ENCODE results near the gene DRG2.
A peak's percentile ranks its signal among the peaks of the same experiment; 100 is the strongest.

Gene DRG2

GRCh38 chr17:18071751-18072150 is 16.0 kb upstream of the DRG2 start:
- no peak for DNase-seq (ENCODE audit: low read depth, low spot score)
- no peak overlapping the region for H3K4me3 ChIP-seq (ENCODE audit: low read length)

- no peak overlapping the region for H3K4me3 ChIP-seq (ENCODE audit: low read length)
- DNase-seq (ENCODE audit: low read depth, low spot score) = no peak
These were observed 13.0 kb upstream of the DRG2 start for GRCh38 chr17:18074566-18075272.

DNA sequence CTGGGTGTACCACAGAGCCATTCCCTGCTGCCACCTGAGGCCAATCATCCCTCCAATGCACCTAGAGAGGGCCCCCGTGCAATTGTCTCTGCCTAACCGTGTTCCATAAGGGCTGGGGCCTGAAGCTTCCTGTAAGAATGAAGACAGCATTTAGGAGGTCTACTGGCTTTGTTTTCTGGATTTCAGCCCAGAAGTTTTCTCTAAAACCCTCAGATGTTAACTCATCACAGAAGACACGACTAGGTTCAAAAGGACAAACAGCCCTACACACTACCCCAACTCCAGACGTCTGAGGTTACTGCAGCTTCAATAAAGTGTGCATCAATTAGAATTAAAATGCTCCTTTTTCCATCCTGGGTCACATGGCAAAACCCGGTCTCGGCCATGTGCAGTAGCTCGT is 10.8 kb upstream of the DRG2 start:
- no peak for DNase-seq (ENCODE audit: low read depth, low spot score)
- H3K4me3 ChIP-seq (ENCODE audit: low read length) = no peak overlapping the region

- DNase-seq (ENCODE audit: low read depth, low spot score) = no peak
- no peak overlapping the region for H3K4me3 ChIP-seq (ENCODE audit: low read length)
These were observed 8.2 kb upstream of the DRG2 start for GRCh38 chr17:18079543-18079942.

DNA sequence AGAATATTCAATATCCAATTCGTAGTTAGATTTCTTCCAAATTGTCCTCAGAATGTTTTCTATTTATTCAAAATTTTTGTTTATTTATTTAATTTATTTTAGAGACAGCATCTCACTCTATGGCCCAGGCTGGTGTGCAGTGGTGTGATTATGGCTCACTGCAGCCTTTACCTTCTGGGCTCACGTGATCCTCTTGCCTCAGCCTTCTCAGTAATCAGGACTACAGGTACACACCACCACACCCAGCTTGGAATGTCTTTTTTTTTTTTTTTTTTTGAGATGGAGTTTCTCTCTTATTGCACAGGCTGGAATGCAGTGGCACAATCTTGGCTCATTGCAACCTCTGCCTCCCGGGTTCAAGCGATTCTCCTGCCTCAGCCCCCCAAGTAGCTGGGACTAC is 3.5 kb upstream of the DRG2 start:
- H3K4me3 ChIP-seq (ENCODE audit: low read length) = no peak overlapping the region
- no peak for DNase-seq (ENCODE audit: low read depth, low spot score)

DNA sequence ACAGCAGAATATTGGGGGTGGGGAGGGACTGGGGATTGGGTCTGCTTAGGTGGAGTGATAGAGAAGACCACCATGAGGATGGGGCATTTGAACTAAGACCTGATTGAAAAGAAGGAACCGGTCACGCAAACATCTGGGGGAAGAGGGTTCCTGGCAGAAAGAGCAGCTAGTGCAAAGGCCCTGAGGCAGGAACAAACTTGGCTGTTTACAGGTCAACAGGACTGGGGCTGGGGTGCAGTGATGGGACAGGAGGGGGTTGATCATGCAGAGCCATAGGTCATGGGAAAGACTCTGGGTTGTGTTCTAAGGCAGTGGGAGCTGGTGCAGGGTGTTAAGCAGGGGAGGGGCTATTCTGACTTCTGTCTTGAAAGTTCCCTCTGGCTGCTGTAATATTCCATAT is 1.9 kb downstream of the DRG2 start:
- no peak for DNase-seq (ENCODE audit: low read depth, low spot score)
- no peak overlapping the region for H3K4me3 ChIP-seq (ENCODE audit: low read length)

DNA sequence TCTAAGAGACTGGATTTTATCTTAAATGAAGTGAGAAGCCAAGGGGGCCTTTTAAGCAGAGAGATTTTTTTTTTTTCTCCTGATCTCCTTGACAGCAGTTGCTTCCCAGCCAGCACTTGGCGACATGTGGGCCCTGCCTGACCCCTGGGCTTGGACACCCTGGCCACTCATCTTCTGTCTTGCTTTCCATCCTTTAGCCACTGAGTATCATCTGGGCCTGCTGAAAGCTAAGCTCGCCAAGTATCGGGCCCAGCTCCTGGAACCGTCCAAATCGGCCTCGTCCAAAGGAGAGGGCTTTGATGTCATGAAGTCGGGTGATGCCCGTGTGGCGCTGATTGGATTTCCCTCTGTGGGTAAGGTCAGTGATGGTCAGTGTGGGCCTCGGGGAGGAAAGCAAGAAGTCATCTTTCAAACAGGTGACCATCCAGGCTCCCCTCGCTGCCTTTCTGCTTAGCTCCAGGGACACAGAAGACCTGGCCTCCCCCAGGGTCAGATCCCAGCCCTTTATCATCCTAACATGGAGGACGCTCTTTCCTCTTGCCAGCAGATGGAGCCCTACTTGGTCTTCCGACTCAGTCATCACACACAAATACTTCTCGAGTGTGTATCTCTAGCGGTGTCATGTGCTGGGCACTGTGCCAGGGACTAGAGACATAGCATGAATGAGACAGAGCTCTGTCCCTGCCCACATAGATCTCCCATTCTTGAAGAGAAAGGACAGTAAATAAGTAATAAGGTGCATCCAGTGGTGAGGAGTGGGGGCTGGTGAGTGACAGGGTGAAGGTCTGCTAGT is 6.1 kb downstream of the DRG2 start:
- peak; percentile 32 for DNase-seq (ENCODE audit: low read depth, low spot score)

GRCh38 chr17:18094409-18094807 is 6.7 kb downstream of the DRG2 start:
- H3K4me3 ChIP-seq (ENCODE audit: low read length) = no peak overlapping the region
- no peak for DNase-seq (ENCODE audit: low read depth, low spot score)

More for the DNA sequence above, 6.1 kb downstream of the DRG2 start:
- H3K4me3 ChIP-seq (ENCODE audit: low read length) = no peak overlapping the region

DNA sequence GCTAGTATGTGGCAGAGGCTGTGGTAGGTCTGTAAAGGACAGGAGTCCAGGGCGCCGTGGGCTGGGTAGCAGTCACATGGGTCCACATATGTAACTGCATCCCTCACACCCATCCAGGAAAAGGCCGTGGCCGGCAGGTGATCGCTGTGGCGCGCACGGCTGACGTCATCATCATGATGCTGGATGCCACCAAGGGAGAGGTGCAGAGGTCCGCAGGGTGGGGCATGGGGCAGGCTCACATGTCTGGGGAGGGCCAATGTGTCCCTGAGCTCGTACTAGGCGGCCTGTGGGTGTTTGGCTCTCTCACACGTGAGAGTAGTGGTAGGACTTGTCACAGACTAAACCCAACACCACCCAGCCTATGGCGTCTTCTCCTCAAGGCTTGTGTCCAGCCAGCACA is 11.8 kb downstream of the DRG2 start:
- H3K4me3 ChIP-seq (ENCODE audit: low read length) = no peak overlapping the region
- no peak for DNase-seq (ENCODE audit: low read depth, low spot score)

DNA sequence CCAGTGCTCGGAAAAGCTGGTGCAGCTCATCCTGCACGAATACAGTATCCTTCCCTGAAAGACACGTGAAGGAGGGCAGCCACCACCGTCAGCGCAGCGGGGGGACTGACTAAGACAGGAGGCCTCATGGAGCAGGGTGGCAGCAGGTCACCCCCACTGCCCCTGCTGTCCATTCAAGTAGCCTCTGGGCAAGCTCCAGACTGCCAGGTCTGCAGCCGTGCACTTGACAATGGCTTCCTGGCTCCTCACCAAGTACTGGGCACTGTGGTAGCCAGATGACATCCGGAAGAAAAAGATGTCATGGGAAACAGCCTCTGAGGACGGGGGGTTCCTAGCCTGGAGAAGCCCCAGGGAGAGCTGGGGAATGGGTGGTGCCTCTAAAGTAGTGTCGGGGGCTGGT is 12.9 kb downstream of the DRG2 start:
- no peak overlapping the region for H3K4me3 ChIP-seq (ENCODE audit: low read length)
- no peak for DNase-seq (ENCODE audit: low read depth, low spot score)

GRCh38 chr17:18101828-18102227 is 14.1 kb downstream of the DRG2 start:
- no peak overlapping the region for H3K4me3 ChIP-seq (ENCODE audit: low read length)
- no peak for DNase-seq (ENCODE audit: low read depth, low spot score)

GRCh38 chr17:18102640-18103039 is 14.9 kb downstream of the DRG2 start:
- H3K4me3 ChIP-seq (ENCODE audit: low read length) = no peak overlapping the region
- DNase-seq (ENCODE audit: low read depth, low spot score) = no peak

GRCh38 chr17:18105027-18105426 is 17.3 kb downstream of the DRG2 start:
- DNase-seq (ENCODE audit: low read depth, low spot score) = no peak
- no peak overlapping the region for H3K4me3 ChIP-seq (ENCODE audit: low read length)

GRCh38 chr17:18105595-18105994 is 17.8 kb downstream of the DRG2 start:
- no peak for DNase-seq (ENCODE audit: low read depth, low spot score)

GRCh38 chr17:18106211-18106610 is 18.5 kb downstream of the DRG2 start:
- H3K4me3 ChIP-seq (ENCODE audit: low read length) = no peak overlapping the region
- DNase-seq (ENCODE audit: low read depth, low spot score) = no peak

More at GRCh38 chr17:18105595-18105994, 17.8 kb downstream of the DRG2 start:
- no peak overlapping the region for H3K4me3 ChIP-seq (ENCODE audit: low read length)

DNA sequence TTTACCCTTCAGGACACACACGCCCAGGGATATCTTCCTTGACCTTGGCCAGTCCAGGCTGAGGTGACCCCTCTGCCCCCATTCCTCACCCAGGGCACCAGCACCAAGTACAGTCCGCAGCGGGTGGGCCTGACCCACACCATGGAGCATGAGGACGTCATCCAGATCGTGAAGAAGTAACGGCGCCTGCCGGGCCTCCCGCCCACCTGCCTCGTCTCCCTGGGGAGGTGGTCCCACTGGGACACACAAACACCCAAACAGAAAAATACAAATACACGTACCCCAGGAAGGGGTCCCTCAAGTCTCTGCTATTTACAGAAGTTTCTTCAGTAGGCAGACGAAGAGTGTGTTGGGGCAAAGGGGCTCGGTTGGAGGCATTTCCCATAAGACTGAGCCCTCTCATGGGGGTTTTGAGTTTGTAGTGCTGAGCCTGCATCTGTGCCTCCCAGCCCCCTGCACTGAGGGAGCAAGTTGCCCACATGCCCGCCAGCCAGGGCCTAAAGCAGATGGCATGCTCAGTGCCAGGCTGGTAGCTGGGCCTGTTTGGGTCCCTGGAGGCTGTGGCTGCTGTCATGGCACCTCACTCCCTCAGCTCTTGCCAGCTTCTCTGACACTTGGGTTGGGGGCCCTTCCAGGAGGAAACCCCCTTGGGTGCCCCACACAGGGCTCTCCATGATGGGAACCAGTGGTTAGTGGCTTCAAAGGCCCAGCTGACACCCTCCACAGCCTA is 19.5 kb downstream of the DRG2 start:
- no peak for DNase-seq (ENCODE audit: low read depth, low spot score)

GRCh38 chr17:18107971-18108370 is 20.2 kb downstream of the DRG2 start:
- no peak overlapping the region for H3K4me3 ChIP-seq (ENCODE audit: low read length)
- no peak for DNase-seq (ENCODE audit: low read depth, low spot score)

More for the DNA sequence above, 19.5 kb downstream of the DRG2 start:
- H3K4me3 ChIP-seq (ENCODE audit: low read length) = no peak overlapping the region

- DNase-seq (ENCODE audit: low read depth, low spot score) = no peak
These were observed 20.9 kb downstream of the DRG2 start, which contains the start of gene MYO15A for GRCh38 chr17:18108401-18109312. Gene MYO15A (plus strand): TSS chr17:18108756. CDS start chr17:18118801, 10,045 bp downstream.

GRCh38 chr17:18109935-18110485 is 22.3 kb downstream of the DRG2 start:
- H3K4me3 ChIP-seq (ENCODE audit: low read length) = no peak overlapping the region
- DNase-seq (ENCODE audit: low read depth, low spot score) = no peak

More at GRCh38 chr17:18108401-18109312, 20.9 kb downstream of the DRG2 start, which contains the start of gene MYO15A:
- H3K4me3 ChIP-seq (ENCODE audit: low read length) = no peak within 1 kb of the TSS
